ENCODE results near the gene PCGF3. TPM values are rescaled to one million over a fixed set of nuclear protein-coding genes. Genes with fewer than 3 reads are reported as not detected.

PCGF3 gene
- total RNA-seq, 4 donors from 2014 or later = 31.7 to 35.3 (median 34.7) TPM

- no peaks in the 10 kb centered on the region for H3K9me3 ChIP-seq
- TF ChIP-seq, protein P1, sequence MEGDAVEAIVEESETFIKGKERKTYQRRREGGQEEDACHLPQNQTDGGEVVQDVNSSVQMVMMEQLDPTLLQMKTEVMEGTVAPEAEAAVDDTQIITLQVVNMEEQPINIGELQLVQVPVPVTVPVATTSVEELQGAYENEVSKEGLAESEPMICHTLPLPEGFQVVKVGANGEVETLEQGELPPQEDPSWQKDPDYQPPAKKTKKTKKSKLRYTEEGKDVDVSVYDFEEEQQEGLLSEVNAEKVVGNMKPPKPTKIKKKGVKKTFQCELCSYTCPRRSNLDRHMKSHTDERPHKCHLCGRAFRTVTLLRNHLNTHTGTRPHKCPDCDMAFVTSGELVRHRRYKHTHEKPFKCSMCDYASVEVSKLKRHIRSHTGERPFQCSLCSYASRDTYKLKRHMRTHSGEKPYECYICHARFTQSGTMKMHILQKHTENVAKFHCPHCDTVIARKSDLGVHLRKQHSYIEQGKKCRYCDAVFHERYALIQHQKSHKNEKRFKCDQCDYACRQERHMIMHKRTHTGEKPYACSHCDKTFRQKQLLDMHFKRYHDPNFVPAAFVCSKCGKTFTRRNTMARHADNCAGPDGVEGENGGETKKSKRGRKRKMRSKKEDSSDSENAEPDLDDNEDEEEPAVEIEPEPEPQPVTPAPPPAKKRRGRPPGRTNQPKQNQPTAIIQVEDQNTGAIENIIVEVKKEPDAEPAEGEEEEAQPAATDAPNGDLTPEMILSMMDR (IDR thresholded peaks at IDR 0.05) = no peak
- peak; percentile 7 to 16 for TF ChIP-seq POLR2AphosphoS5 (IDR thresholded peaks at IDR 0.05)
- no peak for TF ChIP-seq POLR2A (IDR thresholded peaks at IDR 0.05; ENCODE audit: low read depth)
- peak overlapping the region; percentile 54 to 76 (median 55) for H3K4me3 ChIP-seq
- 4% methylated on average over 18 of the region's 62 CpGs for WGBS
- DNase-seq (ENCODE audit: extremely low spot score) = no peak
- peaks cover 0 to 6% (median 5%) of the 10 kb centered on the region in 4 donors for H3K36me3 ChIP-seq
- peaks cover 22 to 37% (median 27%) of the 10 kb centered on the region in 4 donors for H3K4me1 ChIP-seq
- intact Hi-C loops (cut with DNase I) = no loop called here
- peaks cover 0 to 42% (median 0%) of the 10 kb centered on the region in 4 donors for H3K27me3 ChIP-seq
- H3K27ac ChIP-seq (replicated peaks in 1 of 4) = peak overlapping the region in 2 of 4 donors; percentile 27 to 61
These were observed 24.5 kb upstream of the PCGF3 start for GRCh38 chr4:680928-681645.

GRCh38 chr4:681736-682451 lies 23.7 kb upstream of the PCGF3 start:
- TF ChIP-seq POLR2AphosphoS5 (IDR thresholded peaks at IDR 0.05) (no peak), POLR2A (IDR thresholded peaks at IDR 0.05; ENCODE audit: low read depth) (no peak), EP300 (IDR thresholded peaks at IDR 0.05) (no peak)
- TF ChIP-seq, protein P1 (IDR thresholded peaks at IDR 0.05) = no peak
- peaks cover 0 to 11% (median 5%) of the 10 kb centered on the region in 4 donors for H3K36me3 ChIP-seq
- WGBS = 55% methylated on average over 16 of the region's 58 CpGs
- peaks cover 0 to 42% (median 0%) of the 10 kb centered on the region in 4 donors for H3K27me3 ChIP-seq
- H3K9me3 ChIP-seq = no peaks in the 10 kb centered on the region
- H3K4me1 ChIP-seq = peaks cover 26 to 38% (median 31%) of the 10 kb centered on the region in 4 donors
- intact Hi-C loops (cut with DNase I) = no loop called here
- no peak overlapping the region for H3K27ac ChIP-seq (replicated peaks in 1 of 4)
- H3K4me3 ChIP-seq = peak overlapping the region in 3 of 4 donors; percentile 2 to 76 (median 19)
- no peak for DNase-seq (ENCODE audit: extremely low spot score)

GRCh38 chr4:682490-683172 lies 23.0 kb upstream of the PCGF3 start:
- H3K27me3 ChIP-seq = peaks cover 0 to 42% (median 0%) of the 10 kb centered on the region in 4 donors
- no peak for DNase-seq (ENCODE audit: extremely low spot score)
- H3K4me1 ChIP-seq = peaks cover 33 to 46% (median 37%) of the 10 kb centered on the region in 4 donors
- H3K4me3 ChIP-seq = no peak overlapping the region
- intact Hi-C loops (cut with DNase I) = no loop called here
- H3K36me3 ChIP-seq = peaks cover 0 to 11% (median 5%) of the 10 kb centered on the region in 4 donors
- TF ChIP-seq, protein P1 (IDR thresholded peaks at IDR 0.05) = no peak
- TF ChIP-seq POLR2A (IDR thresholded peaks at IDR 0.05; ENCODE audit: low read depth) (no peak), EP300 (IDR thresholded peaks at IDR 0.05) (no peak), POLR2AphosphoS5 (IDR thresholded peaks at IDR 0.05) (no peak)
- WGBS = 93% methylated on average over 16 of the region's 23 CpGs
- no peak overlapping the region for H3K27ac ChIP-seq (replicated peaks in 1 of 4)
- H3K9me3 ChIP-seq = no peaks in the 10 kb centered on the region

GRCh38 chr4:683247-683897 lies 22.3 kb upstream of the PCGF3 start:
- H3K4me3 ChIP-seq = no peak overlapping the region
- H3K27me3 ChIP-seq = peaks cover 0 to 42% (median 0%) of the 10 kb centered on the region in 4 donors
- intact Hi-C loops (cut with DNase I) = no loop called here
- H3K9me3 ChIP-seq = no peaks in the 10 kb centered on the region
- WGBS = 91% methylated on average over 19 of the region's 25 CpGs
- H3K36me3 ChIP-seq = peaks cover 0 to 11% (median 5%) of the 10 kb centered on the region in 4 donors
- DNase-seq (ENCODE audit: extremely low spot score) = no peak
- H3K27ac ChIP-seq (replicated peaks in 1 of 4) = no peak overlapping the region
- no peak for TF ChIP-seq POLR2AphosphoS5 (IDR thresholded peaks at IDR 0.05)
- TF ChIP-seq, protein P1 (IDR thresholded peaks at IDR 0.05) = no peak
- no peak for TF ChIP-seq EP300 (IDR thresholded peaks at IDR 0.05)
- peaks cover 41 to 53% (median 45%) of the 10 kb centered on the region in 4 donors for H3K4me1 ChIP-seq

All from esophagus muscularis mucosa (tissue), 4 donors.